Neuron (in vitro differentiated cells): Measurements from ENCODE around the gene ATP8A2.
"Not testable (repeated sequence)": the region's sequence is repeated elsewhere in the genome, so short reads cannot be mapped to it uniquely, and the experiment has no call there.

Experiments
- H2AFZ ChIP-seq: one replicate; pipeline ENCODE4 v1.6.1; 2013; ENCODE audit warnings: low read depth, mild to moderate bottlenecking, inconsistent platforms, low read length, moderate library complexity
- H3K27me3 ChIP-seq: one replicate; pipeline ENCODE4 v1.6.1; 2013; ENCODE audit warnings: low read length; ENCODE audit not compliant: insufficient read depth
- H3K36me3 ChIP-seq: one replicate; pipeline ENCODE4 v1.6.1; 2013; ENCODE audit warnings: low read length; ENCODE audit not compliant: insufficient read depth
- H3K4me1 ChIP-seq: one replicate; pipeline ENCODE4 v1.6.1; 2013; ENCODE audit warnings: low read length; ENCODE audit not compliant: insufficient read depth
- H3K4me3 ChIP-seq: 2 replicates; pipeline ENCODE4 v1.5.1; 2013; ENCODE audit warnings: mild to moderate bottlenecking, low read length, moderate library complexity
- H3K9me3 ChIP-seq: one replicate; pipeline ENCODE4 v1.6.1; 2013; ENCODE audit warnings: low read length

ATP8A2 gene

GRCh38 chr13:25771202-25771601 is 399.4 kb downstream of the ATP8A2 start:
- H3K27me3 ChIP-seq: no peaks in the 10 kb centered on the region
- no peaks in the 10 kb centered on the region for H3K9me3 ChIP-seq
- H3K4me1 ChIP-seq: no peaks in the 10 kb centered on the region
- H3K4me3 ChIP-seq: no peak overlapping the region
- H2AFZ ChIP-seq: no peak overlapping the region
- H3K36me3 ChIP-seq: no peaks in the 10 kb centered on the region

- no peaks in the 10 kb centered on the region for H3K9me3 ChIP-seq
- no peaks in the 10 kb centered on the region for H3K27me3 ChIP-seq
- no peaks in the 10 kb centered on the region for H3K4me1 ChIP-seq
- H2AFZ ChIP-seq: no peak overlapping the region
- no peak overlapping the region for H3K4me3 ChIP-seq
- H3K36me3 ChIP-seq: no peaks in the 10 kb centered on the region
These were observed 400.1 kb downstream of the ATP8A2 start for GRCh38 chr13:25771641-25772478.

DNA sequence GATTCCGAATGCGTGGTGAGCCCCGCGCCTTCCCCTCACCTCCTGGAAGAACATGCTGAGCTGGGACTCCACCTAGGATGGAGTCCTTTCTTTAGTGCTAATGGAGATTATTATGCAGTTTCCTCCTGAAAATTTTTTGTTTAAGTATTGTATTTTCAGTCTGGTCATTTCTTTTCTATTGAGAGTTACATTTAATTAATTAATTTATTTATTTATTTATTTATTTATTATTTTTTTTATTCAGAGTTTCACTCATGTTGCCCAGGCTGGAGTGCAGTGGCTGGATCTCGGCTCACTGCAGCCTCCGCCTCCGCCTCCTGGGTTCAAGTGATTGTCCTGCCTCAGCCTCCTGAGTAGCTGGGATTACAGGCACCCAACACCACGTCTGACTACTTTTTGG is 400.8 kb downstream of the ATP8A2 start:
- H3K9me3 ChIP-seq, H3K36me3 ChIP-seq, H3K4me1 ChIP-seq, H3K4me3 ChIP-seq, H2AFZ ChIP-seq, H3K27me3 ChIP-seq: not testable (repeated sequence)

- not testable (repeated sequence) for H2AFZ ChIP-seq, H3K4me3 ChIP-seq, H3K4me1 ChIP-seq, H3K27me3 ChIP-seq, H3K36me3 ChIP-seq, H3K9me3 ChIP-seq
These were observed 402.3 kb downstream of the ATP8A2 start for GRCh38 chr13:25774056-25774455.

- Histone ChIP-seq H3K27me3 (peaks cover 3% of the 10 kb centered on the region), H2AFZ (no peak overlapping the region), H3K36me3 (no peaks in the 10 kb centered on the region), H3K9me3 (no peaks in the 10 kb centered on the region), H3K4me3 (no peak overlapping the region), H3K4me1 (no peaks in the 10 kb centered on the region)
These were observed 403.5 kb downstream of the ATP8A2 start for GRCh38 chr13:25775275-25775674.

DNA sequence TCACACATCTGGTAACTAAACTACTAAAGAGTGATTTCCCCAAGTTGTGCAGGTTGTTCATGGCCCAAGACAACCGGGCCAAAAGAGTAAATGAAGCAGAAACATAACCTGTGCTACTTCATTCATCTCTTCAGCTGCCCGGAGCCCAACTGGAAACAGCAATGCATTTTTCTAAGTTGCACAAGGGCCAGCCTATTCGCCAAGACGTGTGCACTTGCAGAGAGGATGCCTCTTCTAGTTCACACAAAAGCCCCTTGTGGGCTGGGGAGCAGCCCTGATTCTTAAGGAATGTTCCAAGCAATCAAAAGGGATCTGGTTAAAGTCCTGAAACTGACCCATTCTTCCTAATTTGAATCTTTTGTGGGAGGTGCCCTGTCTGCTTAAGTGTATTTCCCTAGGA is 404.2 kb downstream of the ATP8A2 start:
- no peak overlapping the region for H2AFZ ChIP-seq
- H3K9me3 ChIP-seq: no peaks in the 10 kb centered on the region
- peaks cover 3% of the 10 kb centered on the region for H3K27me3 ChIP-seq
- no peaks in the 10 kb centered on the region for H3K36me3 ChIP-seq
- no peak overlapping the region for H3K4me3 ChIP-seq
- no peaks in the 10 kb centered on the region for H3K4me1 ChIP-seq

GRCh38 chr13:25776722-25777121 is 404.9 kb downstream of the ATP8A2 start:
- no peak overlapping the region for H2AFZ ChIP-seq
- peaks cover 3% of the 10 kb centered on the region for H3K27me3 ChIP-seq
- no peaks in the 10 kb centered on the region for H3K36me3 ChIP-seq
- H3K4me1 ChIP-seq: no peaks in the 10 kb centered on the region
- H3K4me3 ChIP-seq: no peak overlapping the region
- no peaks in the 10 kb centered on the region for H3K9me3 ChIP-seq

GRCh38 chr13:25777509-25777908 is 405.7 kb downstream of the ATP8A2 start:
- H2AFZ ChIP-seq: no peak overlapping the region
- no peaks in the 10 kb centered on the region for H3K4me1 ChIP-seq
- H3K27me3 ChIP-seq: peaks cover 3% of the 10 kb centered on the region
- H3K36me3 ChIP-seq: no peaks in the 10 kb centered on the region
- no peaks in the 10 kb centered on the region for H3K9me3 ChIP-seq
- H3K4me3 ChIP-seq: no peak overlapping the region

DNA sequence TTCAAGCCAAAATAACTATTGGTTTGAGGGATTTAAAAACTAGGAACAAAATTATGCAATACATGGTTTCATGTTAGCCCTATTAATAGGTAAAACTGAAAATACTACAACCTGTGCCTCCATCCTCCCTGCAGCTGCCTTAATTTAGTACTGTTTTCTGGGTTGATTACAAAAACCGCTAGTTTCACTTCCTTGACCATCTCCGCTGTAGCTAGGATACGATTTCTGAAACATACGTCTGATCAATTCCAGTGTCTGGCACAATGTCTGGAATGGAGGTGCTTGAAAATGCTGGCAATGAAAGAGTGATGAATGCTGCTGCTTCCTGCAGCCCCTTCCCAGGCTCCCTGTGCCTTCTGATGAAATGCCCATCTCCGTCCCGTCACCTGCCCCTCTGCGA is 406.6 kb downstream of the ATP8A2 start:
- no peaks in the 10 kb centered on the region for H3K36me3 ChIP-seq
- no peak overlapping the region for H3K4me3 ChIP-seq
- H2AFZ ChIP-seq: no peak overlapping the region
- peaks cover 3% of the 10 kb centered on the region for H3K27me3 ChIP-seq
- H3K4me1 ChIP-seq: no peaks in the 10 kb centered on the region
- no peaks in the 10 kb centered on the region for H3K9me3 ChIP-seq

GRCh38 chr13:25778808-25779305 is 407.1 kb downstream of the ATP8A2 start:
- H2AFZ ChIP-seq: no peak overlapping the region
- H3K36me3 ChIP-seq: no peaks in the 10 kb centered on the region
- H3K27me3 ChIP-seq: peaks cover 3% of the 10 kb centered on the region
- H3K9me3 ChIP-seq: no peaks in the 10 kb centered on the region
- no peaks in the 10 kb centered on the region for H3K4me1 ChIP-seq
- no peak overlapping the region for H3K4me3 ChIP-seq

- Histone ChIP-seq H3K4me3 (no peak overlapping the region), H3K4me1 (no peaks in the 10 kb centered on the region), H3K9me3 (no peaks in the 10 kb centered on the region), H3K36me3 (no peaks in the 10 kb centered on the region), H3K27me3 (peaks cover 3% of the 10 kb centered on the region), H2AFZ (no peak overlapping the region)
These were observed 411.3 kb downstream of the ATP8A2 start for GRCh38 chr13:25783076-25783475.

GRCh38 chr13:25783601-25784024 is 411.8 kb downstream of the ATP8A2 start:
- Histone ChIP-seq H3K36me3 (no peaks in the 10 kb centered on the region), H3K4me1 (no peaks in the 10 kb centered on the region), H3K4me3 (no peak overlapping the region), H3K9me3 (no peaks in the 10 kb centered on the region), H2AFZ (no peak overlapping the region), H3K27me3 (no peaks in the 10 kb centered on the region)

GRCh38 chr13:25784119-25784518 is 412.3 kb downstream of the ATP8A2 start:
- Histone ChIP-seq H2AFZ (no peak overlapping the region), H3K9me3 (no peaks in the 10 kb centered on the region), H3K4me1 (no peaks in the 10 kb centered on the region), H3K36me3 (no peaks in the 10 kb centered on the region), H3K27me3 (no peaks in the 10 kb centered on the region), H3K4me3 (no peak overlapping the region)

GRCh38 chr13:25790137-25790536 is 418.4 kb downstream of the ATP8A2 start:
- not testable (repeated sequence) for H2AFZ ChIP-seq, H3K4me1 ChIP-seq, H3K9me3 ChIP-seq, H3K36me3 ChIP-seq, H3K4me3 ChIP-seq, H3K27me3 ChIP-seq
